ENCODE data around the gene C5orf47. TPM values are rescaled to one million over a fixed set of nuclear protein-coding genes. Genes with fewer than 3 reads are reported as not detected.

The C5orf47 gene
- polyA plus RNA-seq, 1 donor (not counting 4 experiments of a cell fraction or from before 2014, with no cell fraction given), result 0.03 TPM

- TF ChIP-seq EZH2 (IDR thresholded peaks at IDR 0.05; ENCODE audit: low read length), result no peak
- no peak for TF ChIP-seq CTCF (optimal IDR thresholded peaks at IDR 0.05 in 1 of 3, IDR thresholded peaks at IDR 0.05 in 1 of 3, conservative IDR thresholded peaks at IDR 0.05 in 1 of 3; ENCODE audit: extremely low read depth in 1 of 3, insufficient read depth in 2 of 3, low read length in 3 of 3)
- dilution Hi-C loops (cut with MboI; ENCODE audit: extremely low pct_ligation_motif_present, low sequenced_read_pairs), result no loop called here
- FAIRE-seq, result no peak
These were observed 41.3 kb downstream of the C5orf47 start for GRCh38 chr5:174030286-174030685.

GRCh38 chr5:174044466-174045254, 55.7 kb downstream of the C5orf47 start:
- Histone ChIP-seq H3K4me2 (ENCODE audit: control insufficient read depth, extremely low read depth, insufficient read depth, low read depth, low read length) (no peak overlapping the region), H3K9ac (ENCODE audit: control insufficient read depth, extremely low read depth, insufficient read depth, low read length) (no peak overlapping the region), H4K20me1 (ENCODE audit: control insufficient read depth, extremely low read depth, insufficient read depth, low read length) (no peaks in the 10 kb centered on the region), H3K4me1 (ENCODE audit: control insufficient read depth, extremely low read depth, insufficient read depth, low read length) (no peaks in the 10 kb centered on the region), H2AFZ (ENCODE audit: control insufficient read depth, low read length) (no peak overlapping the region), H3K27ac (ENCODE audit: control insufficient read depth, insufficient read depth, low read length) (no peak overlapping the region), H3K27me3 (ENCODE audit: control insufficient read depth, extremely low read depth, insufficient read depth, low read length) (no peaks in the 10 kb centered on the region), H3K36me3 (ENCODE audit: control insufficient read depth in 2 of 2, extremely low read depth in 1 of 2, insufficient read depth in 2 of 2, low read length in 2 of 2) (no peaks in the 10 kb centered on the region), H3K4me3 (ENCODE audit: control insufficient read depth in 2 of 3, extremely low read depth in 1 of 3, insufficient read depth in 2 of 3, low read depth in 1 of 3, low read length in 3 of 3) (no peak overlapping the region), H3K79me2 (ENCODE audit: control insufficient read depth, insufficient read depth, low read length) (no peaks in the 10 kb centered on the region), H3K9me3 (ENCODE audit: control insufficient read depth, low read depth, low read length) (no peaks in the 10 kb centered on the region), H3K9me1 (ENCODE audit: control insufficient read depth, extremely low read depth, insufficient read depth, low read length) (no peaks in the 10 kb centered on the region)
- FAIRE-seq (no peak), DNase-seq (ENCODE audit: low read depth, low spot score) (no peak)
- dilution Hi-C loops (cut with MboI; ENCODE audit: extremely low pct_ligation_motif_present, low sequenced_read_pairs), result no loop called here
- TF ChIP-seq EZH2 (IDR thresholded peaks at IDR 0.05; ENCODE audit: low read length) (no peak), CTCF (optimal IDR thresholded peaks at IDR 0.05 in 1 of 3, IDR thresholded peaks at IDR 0.05 in 1 of 3, conservative IDR thresholded peaks at IDR 0.05 in 1 of 3; ENCODE audit: extremely low read depth in 1 of 3, insufficient read depth in 2 of 3, low read length in 3 of 3) (no peak)

More at GRCh38 chr5:174030286-174030685, 41.3 kb downstream of the C5orf47 start:
- Histone ChIP-seq H3K9me1 (ENCODE audit: control insufficient read depth, extremely low read depth, insufficient read depth, low read length) (no peaks in the 10 kb centered on the region), H3K9ac (ENCODE audit: control insufficient read depth, extremely low read depth, insufficient read depth, low read length) (no peak overlapping the region), H3K4me2 (ENCODE audit: control insufficient read depth, extremely low read depth, insufficient read depth, low read depth, low read length) (no peak overlapping the region), H2AFZ (ENCODE audit: control insufficient read depth, low read length) (no peak overlapping the region), H3K9me3 (ENCODE audit: control insufficient read depth, low read depth, low read length) (no peaks in the 10 kb centered on the region), H3K4me3 (ENCODE audit: control insufficient read depth in 2 of 3, extremely low read depth in 1 of 3, insufficient read depth in 2 of 3, low read depth in 1 of 3, low read length in 3 of 3) (no peak overlapping the region), H3K4me1 (ENCODE audit: control insufficient read depth, extremely low read depth, insufficient read depth, low read length) (no peaks in the 10 kb centered on the region), H3K27me3 (ENCODE audit: control insufficient read depth, extremely low read depth, insufficient read depth, low read length) (no peaks in the 10 kb centered on the region), H4K20me1 (ENCODE audit: control insufficient read depth, extremely low read depth, insufficient read depth, low read length) (no peaks in the 10 kb centered on the region), H3K79me2 (ENCODE audit: control insufficient read depth, insufficient read depth, low read length) (no peaks in the 10 kb centered on the region), H3K36me3 (ENCODE audit: control insufficient read depth in 2 of 2, extremely low read depth in 1 of 2, insufficient read depth in 2 of 2, low read length in 2 of 2) (no peaks in the 10 kb centered on the region), H3K27ac (ENCODE audit: control insufficient read depth, insufficient read depth, low read length) (no peak overlapping the region)
- no peak for DNase-seq (ENCODE audit: low read depth, low spot score)

All from keratinocyte (primary cell).